GM18508 (cell line): ENCODE results near the gene MAPKAP1.

Source experiments
- ATAC-seq: cut with Tn5 transposase; IDR thresholded peaks from one replicate; pipeline ENCODE4 v1.9.1; 2021; ENCODE audit warnings: moderate number of reproducible peaks; ENCODE audit not compliant: insufficient read depth, unreplicated experiment

MAPKAP1 gene

DNA sequence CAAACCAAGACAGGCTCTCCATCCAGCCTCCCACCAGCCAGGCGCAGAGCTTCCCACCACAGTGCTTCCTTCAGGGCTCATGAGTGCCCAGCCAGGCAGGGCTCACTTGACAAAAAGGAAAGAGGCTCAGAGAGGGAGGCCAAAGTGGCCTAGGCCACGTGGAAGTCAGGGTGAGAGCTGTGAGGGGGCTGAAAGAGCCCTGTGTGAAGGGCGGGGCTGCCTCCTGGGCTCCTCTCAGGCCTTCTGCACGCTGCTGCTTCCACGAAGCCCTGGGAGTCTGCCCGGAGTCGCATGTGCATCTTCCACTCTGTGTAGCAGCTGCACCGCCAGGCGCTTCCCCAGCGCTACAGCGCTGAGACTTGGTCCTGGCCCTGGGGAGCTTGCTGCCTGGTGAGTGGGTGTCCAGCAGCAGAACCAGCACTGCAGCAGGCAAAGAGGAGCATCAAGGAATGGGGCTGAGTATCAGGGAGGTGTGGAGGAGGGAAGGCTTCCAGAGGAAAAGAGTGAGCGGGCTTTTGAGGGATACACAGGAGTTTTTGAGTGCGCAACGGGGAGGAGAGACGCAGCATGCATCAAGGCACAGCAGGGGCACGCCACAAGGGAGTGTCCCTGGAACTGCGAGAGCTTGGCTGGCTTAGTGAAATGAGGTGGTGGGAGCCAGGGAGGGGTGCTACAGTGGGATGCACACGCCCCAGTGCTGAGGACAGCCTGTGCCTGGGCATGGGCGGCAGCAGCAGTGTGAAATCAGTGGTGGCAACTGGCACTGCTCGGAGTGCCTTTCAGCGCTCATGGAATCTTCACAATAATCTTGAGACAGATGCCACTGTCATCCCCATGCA lies 267.4 kb downstream of the MAPKAP1 start:
- no peak for ATAC-seq

DNA sequence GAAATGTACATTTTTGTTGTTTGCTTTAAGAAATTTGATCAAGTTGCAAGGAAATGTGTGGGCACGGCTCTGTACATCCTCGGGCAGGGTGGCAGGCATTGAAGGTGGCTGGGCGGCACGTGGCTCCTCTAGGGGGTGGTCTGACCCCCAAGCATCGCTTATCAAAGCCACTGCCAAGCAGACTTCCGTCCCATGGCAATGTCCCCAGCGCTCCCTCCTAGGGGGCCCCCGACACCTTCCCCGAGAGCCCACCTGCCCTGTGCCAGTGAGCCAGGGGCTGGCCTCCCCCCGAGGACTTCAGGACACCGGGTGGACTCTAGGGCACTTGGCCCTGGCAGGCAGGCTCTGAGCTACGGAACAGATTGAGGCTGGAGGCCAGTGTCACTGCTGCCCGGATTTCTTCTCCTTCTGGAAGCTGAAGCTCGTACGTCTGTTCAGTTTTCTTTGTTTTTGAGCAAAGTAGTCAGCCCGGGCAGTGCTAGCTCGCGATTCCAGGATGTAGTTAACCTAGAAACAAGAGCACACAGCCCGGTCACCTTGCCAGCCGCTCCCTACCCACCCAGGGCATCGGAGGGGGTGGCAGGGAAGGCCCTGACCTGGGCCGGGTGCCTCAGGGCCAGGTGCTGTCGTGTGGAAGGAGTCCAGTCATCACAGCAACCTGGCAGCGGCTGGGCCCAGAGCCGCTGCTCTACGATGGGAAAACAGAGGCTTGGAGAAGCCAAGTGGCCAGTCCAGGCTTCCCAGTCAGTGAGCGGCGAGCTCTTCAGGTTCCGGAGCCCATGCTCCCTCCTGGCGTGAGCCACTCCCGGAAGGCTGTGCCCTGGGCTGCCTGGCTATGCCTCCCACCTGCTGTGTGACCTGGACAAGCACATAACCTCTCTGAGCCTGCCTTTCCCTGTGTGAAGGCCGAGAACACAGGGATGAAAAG lies 268.2 kb downstream of the MAPKAP1 start:
- no peak for ATAC-seq

GRCh38 chr9:125437771-125438221 lies 269.2 kb downstream of the MAPKAP1 start:
- ATAC-seq: no peak

GRCh38 chr9:125436613-125437443 lies 270.2 kb downstream of the MAPKAP1 start:
- no peak for ATAC-seq

GRCh38 chr9:125435776-125436612 lies 271.0 kb downstream of the MAPKAP1 start:
- ATAC-seq: no peak

DNA sequence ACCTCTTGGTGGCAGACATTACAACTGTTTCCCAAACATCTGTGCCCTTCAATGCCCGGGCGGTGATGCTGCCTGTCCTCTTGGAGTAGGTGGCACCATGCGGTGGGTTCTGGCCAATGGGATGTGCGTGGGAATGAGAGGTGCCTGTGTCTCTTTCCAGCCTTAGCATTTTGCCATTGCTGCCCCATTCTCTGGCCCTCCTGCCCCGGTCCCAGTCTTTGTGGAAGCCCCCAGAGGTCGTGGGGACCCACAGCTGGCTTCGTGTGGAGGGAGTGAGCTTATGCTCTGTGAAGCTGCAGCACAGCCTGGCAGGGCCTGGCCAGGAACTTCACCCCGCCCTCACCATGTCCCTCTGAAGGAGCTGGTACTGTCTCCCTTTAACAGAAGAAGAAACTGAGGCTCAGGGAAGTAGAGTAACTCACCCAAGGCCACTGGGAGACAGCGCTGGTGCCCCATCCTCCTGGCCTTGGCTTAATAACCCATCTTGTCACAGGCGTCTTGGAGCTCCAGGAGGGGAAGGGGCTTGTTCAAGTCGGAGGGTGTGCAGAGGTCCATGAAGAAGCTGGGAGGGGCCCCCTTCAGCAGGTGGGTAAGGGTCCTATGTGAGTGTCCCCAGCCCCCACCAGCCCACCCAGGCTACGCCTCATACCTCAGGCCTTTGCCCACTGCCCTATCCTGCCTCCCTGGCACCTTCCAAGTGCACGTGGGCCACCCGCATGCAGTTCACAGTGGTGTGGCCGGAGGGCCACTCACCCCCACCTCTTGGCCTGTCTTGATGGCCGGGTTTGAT lies 271.8 kb downstream of the MAPKAP1 start:
- ATAC-seq: no peak

GRCh38 chr9:125433461-125434011 lies 273.5 kb downstream of the MAPKAP1 start:
- no peak for ATAC-seq

DNA sequence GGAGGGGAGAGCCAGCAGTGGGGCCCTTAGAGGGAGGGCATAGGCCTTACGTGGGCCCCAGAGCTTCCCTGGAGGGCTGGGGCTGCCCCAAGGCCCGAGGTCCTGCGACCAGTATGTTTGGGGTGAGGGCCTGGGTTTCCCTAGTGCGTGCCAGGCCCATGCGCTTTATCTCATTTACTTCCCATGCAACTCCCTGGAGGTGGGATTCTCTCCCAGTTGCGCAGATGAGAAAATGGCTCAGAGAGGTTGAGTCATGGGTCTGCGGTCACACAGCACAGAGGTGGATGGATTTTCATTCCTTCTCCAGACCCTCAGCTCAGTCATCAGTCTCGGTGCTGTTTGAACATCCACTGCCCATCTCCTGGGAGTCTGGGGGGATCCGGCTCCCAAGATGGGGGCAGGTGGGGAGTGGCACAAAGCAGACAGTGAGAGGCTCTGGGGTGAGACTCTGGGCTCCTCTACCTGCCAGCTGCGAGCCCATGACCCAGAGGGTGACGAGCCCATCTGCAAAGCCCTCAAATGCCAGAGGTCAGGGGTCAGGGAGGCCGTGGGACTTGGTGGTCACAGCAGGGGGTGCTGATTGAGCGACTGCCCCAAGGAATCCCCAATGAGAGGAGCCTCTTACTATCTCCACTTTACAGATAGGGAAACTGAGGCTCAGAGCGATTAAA lies 274.2 kb downstream of the MAPKAP1 start:
- no peak for ATAC-seq

- no peak for ATAC-seq
Observed at GRCh38 chr9:125431741-125432271, 275.2 kb downstream of the MAPKAP1 start.

DNA sequence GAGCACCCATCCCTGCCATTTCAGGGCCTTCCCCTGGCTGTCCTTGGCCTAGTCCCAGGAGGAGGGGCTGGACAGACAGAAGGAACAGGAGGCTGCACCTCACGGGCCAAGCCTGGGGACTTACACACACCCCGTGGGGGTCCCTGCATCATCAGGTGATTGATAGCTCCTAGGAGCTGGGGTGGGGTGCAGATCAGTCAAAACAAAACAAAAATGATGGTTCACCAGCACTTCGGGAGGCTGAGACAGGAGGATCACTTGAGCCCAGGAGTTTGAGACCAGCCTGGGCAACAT lies 276.0 kb downstream of the MAPKAP1 start:
- ATAC-seq: no peak

GRCh38 chr9:125430161-125431011 lies 276.6 kb downstream of the MAPKAP1 start:
- ATAC-seq: no peak

- ATAC-seq: no peak
Observed at GRCh38 chr9:125429476-125430160, 277.4 kb downstream of the MAPKAP1 start.

GRCh38 chr9:125428902-125429467 lies 278.0 kb downstream of the MAPKAP1 start:
- no peak for ATAC-seq

DNA sequence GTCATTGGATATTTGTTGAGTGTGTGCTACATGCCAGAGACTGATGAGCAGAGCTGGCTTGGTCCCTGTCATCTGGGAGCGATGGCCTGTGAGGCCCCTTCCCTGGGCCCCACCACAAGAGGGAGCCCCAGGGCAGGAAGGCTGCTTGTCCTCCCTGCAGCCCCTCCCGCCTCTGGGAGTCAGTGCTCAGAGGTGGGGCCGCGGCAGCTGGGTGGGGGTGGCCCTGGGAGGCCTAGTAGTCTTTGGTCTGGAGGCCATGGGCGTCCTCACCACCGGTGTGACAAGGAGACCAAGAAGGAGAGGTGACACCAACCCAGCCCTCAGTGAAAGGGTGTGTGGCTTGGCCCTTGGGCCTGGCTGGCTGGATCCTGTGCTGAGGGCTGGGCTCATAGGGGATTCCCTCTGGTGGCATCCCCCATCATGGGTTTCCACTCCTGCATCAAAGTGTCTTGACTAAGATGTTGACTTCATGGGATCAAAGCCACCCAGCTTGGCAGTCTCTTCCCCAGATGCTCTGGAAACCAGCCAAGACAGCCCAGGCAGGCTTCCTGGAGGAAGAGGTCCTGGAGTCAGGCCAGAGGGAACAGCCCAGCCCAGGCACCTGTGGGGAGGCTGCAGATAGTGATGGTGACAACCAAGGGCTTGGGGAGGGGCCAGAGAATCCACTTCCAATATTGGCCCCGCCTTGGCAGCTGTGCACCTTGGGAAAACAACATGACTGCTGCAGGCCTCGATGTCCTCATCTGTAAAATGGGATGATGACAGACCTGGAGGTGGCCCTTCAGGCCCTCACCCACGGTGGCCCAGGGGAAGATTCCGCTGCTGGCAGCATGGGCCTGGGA lies 278.7 kb downstream of the MAPKAP1 start:
- no peak for ATAC-seq

DNA sequence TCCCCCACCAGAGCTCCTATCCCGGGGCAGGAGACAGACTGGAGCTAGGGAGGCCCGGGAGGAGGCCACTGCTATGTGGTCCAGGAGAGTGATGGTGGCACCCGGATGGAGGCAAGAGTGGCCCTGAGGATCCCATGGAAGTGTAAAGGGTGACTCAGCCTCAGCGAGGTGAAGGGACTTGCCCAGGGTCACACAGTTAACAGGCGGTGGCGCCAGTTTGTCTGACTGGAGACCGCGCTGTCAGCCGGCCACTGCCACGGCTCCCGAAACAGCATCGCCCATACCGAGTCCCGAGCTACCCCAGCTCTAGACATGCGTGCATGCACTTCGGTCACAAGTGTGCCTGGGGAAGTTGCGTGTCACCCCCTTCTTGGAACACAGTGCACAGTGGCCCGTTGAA lies 279.5 kb downstream of the MAPKAP1 start:
- no peak for ATAC-seq
